ENCODE data around the gene MAU2.

- TF ChIP-seq REST (IDR thresholded peaks at IDR 0.05; ENCODE audit: low read depth), result no peak
- no peak for TF ChIP-seq CEBPB (IDR thresholded peaks at IDR 0.05)
- no peak for TF ChIP-seq RAD21 (IDR thresholded peaks at IDR 0.05; ENCODE audit: low read depth)
- TF ChIP-seq YY1 (IDR thresholded peaks at IDR 0.05; ENCODE audit: low read depth), result no peak
Observed at GRCh38 chr19:19278315-19278714, 42.3 kb upstream of the MAU2 start.

All from Ishikawa (cell line).